ENCODE measurements around the gene STK10. TPM values are rescaled to one million over a fixed set of nuclear protein-coding genes. Genes with fewer than 3 reads are reported as not detected.
"Not testable (repeated sequence)": the region's sequence is repeated elsewhere in the genome, so short reads cannot be mapped to it uniquely, and the experiment has no call there.

Gene STK10
- total RNA-seq, 1 experiment from 2014 or later: 25.7 TPM

- TF ChIP-seq EZH2 (IDR thresholded peaks at IDR 0.05; ENCODE audit: low read length, unreplicated experiment) (no peak), EZH2phosphoT487 (IDR thresholded peaks at IDR 0.05; ENCODE audit: borderline replicate concordance, low read length) (no peak), CTCF (conservative IDR thresholded peaks at IDR 0.05; ENCODE audit: low read depth, low read length) (no peak)
- Histone ChIP-seq H3K79me2 (ENCODE audit: low read length) (no peaks in the 10 kb centered on the region), H4K20me1 (ENCODE audit: low read length) (no peaks in the 10 kb centered on the region), H3K36me3 (ENCODE audit: low read depth, low read length) (peaks cover 13% of the 10 kb centered on the region; the same call in 1 of the 2 replicates), H3K9me2 (replicated peaks; ENCODE audit: low read length) (no peaks in the 10 kb centered on the region), H3K9ac (ENCODE audit: low read length) (no peak overlapping the region), H2AFZ (ENCODE audit: low read length) (no peak overlapping the region), H3K4me1 (ENCODE audit: insufficient read depth, low read length) (no peaks in the 10 kb centered on the region), H3K4me3 (ENCODE audit: low read length) (no peak overlapping the region), H3K9me3 (ENCODE audit: low read length) (no peaks in the 10 kb centered on the region), H3K27ac (ENCODE audit: low read length) (no peak overlapping the region), H3K27me3 (ENCODE audit: low read length) (no peaks in the 10 kb centered on the region), H3K4me2 (ENCODE audit: low read length) (no peak overlapping the region), H3F3A (ENCODE audit: low read length, unreplicated experiment) (no peaks in the 10 kb centered on the region)
- POLR2A ChIA-PET (ENCODE audit: unreplicated experiment): no interaction called here
- ATAC-seq: no peak
- DNase-seq: no peak
- no TSS peak for BruUV-seq (replicated peaks)
- intact Hi-C loops (cut with micrococcal nuclease): no loop called here
- CTCF ChIA-PET: interaction anchor here (0.6 kb wide), 1 partner anchor 10 kb away, joined by 3 read pairs; no protein-coding TSS in a partner anchor
These were observed 21.7 kb upstream of the STK10 start for GRCh38 chr5:172209714-172210113.

- TF ChIP-seq EZH2 (IDR thresholded peaks at IDR 0.05; ENCODE audit: low read length, unreplicated experiment) (no peak), CTCF (conservative IDR thresholded peaks at IDR 0.05; ENCODE audit: low read depth, low read length) (no peak), EZH2phosphoT487 (IDR thresholded peaks at IDR 0.05; ENCODE audit: borderline replicate concordance, low read length) (no peak)
- no peaks in the 10 kb centered on the region for H3F3A ChIP-seq (ENCODE audit: low read length, unreplicated experiment)
- no TSS peak for BruUV-seq (replicated peaks)
- CTCF ChIA-PET: no interaction called here
- no peak overlapping the region for H3K9ac ChIP-seq (ENCODE audit: low read length)
- no peak overlapping the region for H3K27ac ChIP-seq (ENCODE audit: low read length)
- DNase-seq: no peak
- H3K4me1 ChIP-seq (ENCODE audit: insufficient read depth, low read length): no peaks in the 10 kb centered on the region
- peaks cover 10% of the 10 kb centered on the region; the same call in 1 of the 2 replicates for H3K36me3 ChIP-seq (ENCODE audit: low read depth, low read length)
- H3K4me2 ChIP-seq (ENCODE audit: low read length): no peak overlapping the region
- no peaks in the 10 kb centered on the region for H3K9me3 ChIP-seq (ENCODE audit: low read length)
- H2AFZ ChIP-seq (ENCODE audit: low read length): no peak overlapping the region
- no peaks in the 10 kb centered on the region for H4K20me1 ChIP-seq (ENCODE audit: low read length)
- intact Hi-C loops (cut with micrococcal nuclease): no loop called here
- H3K4me3 ChIP-seq (ENCODE audit: low read length): no peak overlapping the region
- no peak for ATAC-seq
- POLR2A ChIA-PET (ENCODE audit: unreplicated experiment): no interaction called here
- no peaks in the 10 kb centered on the region for H3K27me3 ChIP-seq (ENCODE audit: low read length)
- no peaks in the 10 kb centered on the region for H3K9me2 ChIP-seq (replicated peaks; ENCODE audit: low read length)
- H3K79me2 ChIP-seq (ENCODE audit: low read length): no peaks in the 10 kb centered on the region
These were observed 19.5 kb upstream of the STK10 start for GRCh38 chr5:172207511-172207910.

GRCh38 chr5:172205984-172206383 lies 18.0 kb upstream of the STK10 start:
- intact Hi-C loops (cut with micrococcal nuclease); CTCF ChIA-PET; H3K79me2 ChIP-seq (ENCODE audit: low read length); H3K4me1 ChIP-seq (ENCODE audit: insufficient read depth, low read length); H3K36me3 ChIP-seq (ENCODE audit: low read depth, low read length); H3K9me3 ChIP-seq (ENCODE audit: low read length); H3K9me2 ChIP-seq (replicated peaks; ENCODE audit: low read length); H3K9ac ChIP-seq (ENCODE audit: low read length); BruUV-seq (replicated peaks); H4K20me1 ChIP-seq (ENCODE audit: low read length); H2AFZ ChIP-seq (ENCODE audit: low read length); ATAC-seq; H3K4me2 ChIP-seq (ENCODE audit: low read length); H3F3A ChIP-seq (ENCODE audit: low read length, unreplicated experiment); H3K27ac ChIP-seq (ENCODE audit: low read length); H3K27me3 ChIP-seq (ENCODE audit: low read length); H3K4me3 ChIP-seq (ENCODE audit: low read length); DNase-seq; POLR2A ChIA-PET (ENCODE audit: unreplicated experiment): not testable (repeated sequence)

Measured in PC-3 (cell line).